Progenitor cell of endocrine pancreas (in vitro differentiated cells): ENCODE results near the gene CEP250. TPM values are rescaled to one million over a fixed set of nuclear protein-coding genes. Genes with fewer than 3 reads are reported as not detected.
"Not testable (repeated sequence)": the region's sequence is repeated elsewhere in the genome, so short reads cannot be mapped to it uniquely, and the experiment has no call there.

Experiments used
- DNase-seq: peaks from one replicate; pipeline ENCODE4 v3.0.0; 2021; ENCODE audit warnings: low spot score; ENCODE audit not compliant: unreplicated experiment
- H3K27ac Mint-ChIP-seq: 2 replicates; pipeline ENCODE4 v1.8.0; 2021; ENCODE audit warnings: mild to moderate bottlenecking, moderate library complexity, mixed read lengths
- H3K27me3 Mint-ChIP-seq: 2 replicates; pipeline ENCODE4 v1.8.0; 2021; ENCODE audit warnings: mixed read lengths
- H3K36me3 Mint-ChIP-seq: 2 replicates; pipeline ENCODE4 v1.8.0; 2022; ENCODE audit warnings: mixed read lengths; ENCODE audit not compliant: insufficient read depth
- H3K4me1 Mint-ChIP-seq: 2 replicates; pipeline ENCODE4 v1.8.0; 2021; ENCODE audit warnings: low read depth, mixed read lengths
- H3K4me3 Mint-ChIP-seq: 2 replicates; pipeline ENCODE4 v1.8.0; 2021; ENCODE audit warnings: low read depth, mild to moderate bottlenecking, moderate library complexity, mixed read lengths
- H3K9me3 Mint-ChIP-seq: 2 replicates; pipeline ENCODE4 v1.8.0; 2021; ENCODE audit warnings: low read depth, mixed read lengths
- total RNA-seq: library from RNA; stranded (reverse); gene quantifications from 2 replicates; pipeline ENCODE4 v1.2.1, GENCODE V29; 2021
- TF ChIP-seq, protein P1 (sequence below): fragments of 200-600 bp; sonication (generic); IDR thresholded peaks from one replicate; pipeline ENCODE4 v1.5.0; 2021; ENCODE audit warnings: antibody characterized with exemption, mild to moderate bottlenecking; ENCODE audit not compliant: unreplicated experiment

Gene CEP250
- total RNA-seq, 1 donor from 2014 or later = 76.9 TPM

DNA sequence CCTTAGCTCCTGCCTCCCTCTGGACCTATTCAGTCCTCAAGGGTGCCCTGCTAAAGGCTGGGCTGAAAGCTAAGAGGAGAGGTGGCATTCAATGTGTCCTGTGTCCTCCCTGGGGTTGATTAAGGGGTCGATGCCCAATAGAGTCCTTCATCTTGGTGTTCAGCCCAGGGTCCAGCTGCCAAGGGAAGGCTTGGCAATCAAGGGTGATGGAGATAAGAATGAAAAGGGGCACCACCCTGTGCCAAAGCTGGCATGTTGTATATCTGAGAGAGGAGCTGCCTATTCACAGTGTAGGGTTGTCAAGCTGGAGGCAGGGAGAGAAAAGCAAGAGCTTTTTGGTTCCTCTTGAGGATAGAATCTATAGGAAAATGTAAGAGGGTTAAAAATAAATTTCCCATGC lies 61.7 kb downstream of the CEP250 start:
- H3K36me3 Mint-ChIP-seq = no peaks in the 10 kb centered on the region

DNA sequence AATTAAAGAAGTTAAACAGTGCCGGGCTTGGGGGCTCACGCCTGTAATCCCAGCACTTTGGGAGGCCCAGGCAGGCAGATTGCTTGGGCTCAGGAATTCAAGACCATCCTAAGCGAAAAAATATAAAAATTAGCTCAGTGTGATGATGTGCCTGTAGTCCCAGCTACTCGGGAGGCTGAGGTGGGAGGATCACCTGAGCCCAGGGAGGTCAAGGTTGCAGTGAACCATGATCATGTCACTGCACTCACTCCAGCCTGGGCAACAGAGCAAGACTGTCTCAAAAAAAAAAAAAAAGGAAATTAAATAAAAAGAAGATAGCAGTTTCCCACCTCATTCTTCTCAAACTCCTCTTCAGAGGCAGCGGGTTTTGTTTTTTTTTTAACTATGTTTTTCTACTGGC lies 62.4 kb downstream of the CEP250 start:
- H3K4me3 Mint-ChIP-seq, H3K36me3 Mint-ChIP-seq, H3K27ac Mint-ChIP-seq, H3K4me1 Mint-ChIP-seq, H3K9me3 Mint-ChIP-seq, DNase-seq, H3K27me3 Mint-ChIP-seq: not testable (repeated sequence)

More for the DNA sequence above, 61.7 kb downstream of the CEP250 start:
- Mint-ChIP-seq H3K27ac (no peak overlapping the region), H3K4me1 (peaks cover 3% of the 10 kb centered on the region), H3K9me3 (no peaks in the 10 kb centered on the region), H3K4me3 (no peak overlapping the region), H3K27me3 (no peaks in the 10 kb centered on the region)
- TF ChIP-seq, protein P1, sequence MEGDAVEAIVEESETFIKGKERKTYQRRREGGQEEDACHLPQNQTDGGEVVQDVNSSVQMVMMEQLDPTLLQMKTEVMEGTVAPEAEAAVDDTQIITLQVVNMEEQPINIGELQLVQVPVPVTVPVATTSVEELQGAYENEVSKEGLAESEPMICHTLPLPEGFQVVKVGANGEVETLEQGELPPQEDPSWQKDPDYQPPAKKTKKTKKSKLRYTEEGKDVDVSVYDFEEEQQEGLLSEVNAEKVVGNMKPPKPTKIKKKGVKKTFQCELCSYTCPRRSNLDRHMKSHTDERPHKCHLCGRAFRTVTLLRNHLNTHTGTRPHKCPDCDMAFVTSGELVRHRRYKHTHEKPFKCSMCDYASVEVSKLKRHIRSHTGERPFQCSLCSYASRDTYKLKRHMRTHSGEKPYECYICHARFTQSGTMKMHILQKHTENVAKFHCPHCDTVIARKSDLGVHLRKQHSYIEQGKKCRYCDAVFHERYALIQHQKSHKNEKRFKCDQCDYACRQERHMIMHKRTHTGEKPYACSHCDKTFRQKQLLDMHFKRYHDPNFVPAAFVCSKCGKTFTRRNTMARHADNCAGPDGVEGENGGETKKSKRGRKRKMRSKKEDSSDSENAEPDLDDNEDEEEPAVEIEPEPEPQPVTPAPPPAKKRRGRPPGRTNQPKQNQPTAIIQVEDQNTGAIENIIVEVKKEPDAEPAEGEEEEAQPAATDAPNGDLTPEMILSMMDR = no peak
- DNase-seq = no peak

DNA sequence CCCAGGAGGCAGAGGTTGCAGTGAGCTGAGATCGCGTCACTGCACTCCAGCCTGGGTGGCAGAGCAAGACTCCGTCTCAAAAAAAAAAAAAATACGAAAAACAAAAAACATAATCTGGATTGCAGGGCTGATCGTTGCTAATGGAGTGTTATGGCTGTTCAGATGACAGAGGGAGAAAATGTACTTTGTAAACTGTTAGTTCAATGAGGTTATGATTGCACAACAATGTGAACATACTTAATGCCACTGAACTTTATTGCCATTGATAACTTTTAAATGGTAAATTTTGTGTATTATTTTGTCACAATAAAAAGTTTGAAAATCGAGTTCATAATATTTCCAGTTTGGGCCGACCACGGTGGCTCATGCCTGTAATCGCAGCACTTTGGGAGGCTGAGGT lies 63.6 kb downstream of the CEP250 start:
- Mint-ChIP-seq H3K36me3 (no peaks in the 10 kb centered on the region), H3K27ac (no peak overlapping the region), H3K4me1 (peaks cover 3% of the 10 kb centered on the region), H3K27me3 (no peaks in the 10 kb centered on the region), H3K4me3 (no peak overlapping the region), H3K9me3 (no peaks in the 10 kb centered on the region)
- TF ChIP-seq, protein P1 = no peak
- no peak for DNase-seq

DNA sequence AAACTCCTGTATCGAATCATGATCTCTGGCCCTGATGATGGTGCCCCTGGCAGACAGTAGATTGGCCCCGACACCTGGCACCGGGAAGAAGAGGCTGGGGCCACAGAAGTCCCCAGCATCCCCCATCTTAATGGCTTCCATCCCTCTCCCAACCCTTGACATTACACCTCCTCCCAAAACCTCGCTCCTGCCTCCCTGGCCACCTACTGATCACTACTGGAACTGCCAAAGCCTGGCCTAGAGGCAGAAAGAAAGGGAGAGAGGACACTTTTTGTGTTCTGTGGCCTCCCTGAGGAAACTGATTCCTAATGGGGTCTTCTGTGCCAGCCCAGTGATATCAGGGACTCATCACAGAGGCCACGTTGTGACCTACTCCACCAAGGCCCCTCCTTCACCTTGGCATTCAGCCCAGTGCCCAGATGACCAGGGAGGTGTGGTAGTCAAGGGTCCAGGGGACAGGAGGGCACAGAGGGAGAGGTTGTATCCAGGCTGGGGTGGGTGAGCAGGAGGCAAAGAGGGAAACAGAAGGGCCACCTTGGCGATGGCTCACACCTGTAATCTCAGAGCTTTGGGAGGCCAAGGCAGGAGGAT lies 68.0 kb downstream of the CEP250 start:
- DNase-seq = no peak
- H3K27ac Mint-ChIP-seq = no peak overlapping the region
- H3K4me3 Mint-ChIP-seq = no peak overlapping the region
- no peaks in the 10 kb centered on the region for H3K27me3 Mint-ChIP-seq
- H3K36me3 Mint-ChIP-seq = no peaks in the 10 kb centered on the region
- TF ChIP-seq, protein P1 = peak; percentile 49
- no peaks in the 10 kb centered on the region for H3K4me1 Mint-ChIP-seq
- H3K9me3 Mint-ChIP-seq = no peaks in the 10 kb centered on the region

DNA sequence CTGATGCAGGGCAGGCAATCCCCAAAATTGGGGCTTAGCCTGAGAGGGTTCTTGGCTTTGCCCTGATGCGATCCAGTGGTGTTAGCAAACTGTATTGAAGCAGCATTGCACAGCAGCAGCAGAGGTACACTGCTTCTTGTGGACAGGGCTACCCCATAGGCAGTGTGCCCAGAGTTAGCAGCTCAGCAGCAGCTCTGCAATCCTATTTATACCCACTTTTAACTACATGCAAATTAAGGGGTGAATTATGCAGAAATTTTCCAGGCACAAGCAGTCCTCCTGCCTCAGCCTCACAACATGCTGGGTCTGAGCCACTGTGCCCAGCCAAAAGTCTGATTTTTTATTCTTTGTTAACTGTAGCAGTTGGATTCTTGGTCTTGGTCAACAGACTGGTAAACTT lies 70.2 kb downstream of the CEP250 start:
- TF ChIP-seq, protein P1 = no peak
- Mint-ChIP-seq H3K27ac (no peak overlapping the region), H3K4me1 (no peaks in the 10 kb centered on the region), H3K27me3 (no peaks in the 10 kb centered on the region), H3K4me3 (no peak overlapping the region), H3K36me3 (no peaks in the 10 kb centered on the region), H3K9me3 (no peaks in the 10 kb centered on the region)
- DNase-seq = no peak

DNA sequence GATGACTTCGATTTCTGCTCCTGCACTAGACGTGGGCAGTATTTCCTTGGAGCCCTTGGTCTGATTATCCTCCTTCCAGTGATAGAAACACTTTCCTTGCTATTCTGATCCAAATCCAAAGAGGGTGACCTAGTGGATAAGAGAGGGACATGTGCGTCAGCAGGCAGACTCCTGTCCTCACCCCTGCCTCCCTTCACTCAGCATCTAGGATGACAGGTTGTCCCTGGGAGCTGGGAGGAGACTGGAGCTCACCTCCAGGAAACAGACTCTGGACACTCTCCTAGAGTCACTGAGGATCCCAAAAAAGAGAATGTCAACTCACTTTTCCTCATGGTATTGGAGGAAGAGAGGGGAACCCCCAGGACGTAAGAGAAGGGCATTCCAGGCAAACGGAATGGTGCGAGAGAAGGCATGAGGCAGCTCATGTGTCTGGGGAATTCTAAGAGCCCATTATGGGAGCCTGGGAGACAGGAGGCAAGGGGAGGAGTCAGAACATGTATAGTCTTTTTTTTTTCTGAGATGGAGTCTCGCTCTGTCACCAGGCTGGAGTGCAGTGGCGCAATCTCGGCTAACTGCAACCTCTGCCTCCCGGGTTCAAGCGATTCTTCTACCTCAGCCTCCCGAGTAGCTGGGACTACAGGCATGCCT lies 71.8 kb downstream of the CEP250 start:
- Mint-ChIP-seq H3K4me3 (no peak overlapping the region), H3K27ac (no peak overlapping the region), H3K9me3 (no peaks in the 10 kb centered on the region), H3K36me3 (no peaks in the 10 kb centered on the region), H3K27me3 (no peaks in the 10 kb centered on the region), H3K4me1 (no peaks in the 10 kb centered on the region)
- TF ChIP-seq, protein P1 = no peak
- DNase-seq = no peak
